Activated T-helper 1 cell treated with anti-CD3 and anti-CD28 coated beads, Interleukin-12 subunit alpha, Interleukin-12 subunit beta, Interleukin-2, Interleukin-4 antibody, amounts not matched to agents 30 ng/mL and 10 ng/mL and 1 ng/mL, durations not matched to agents 14 hours and 24 hours and 36 hours (primary cell): Measurements from ENCODE around the gene TBC1D25. TPM values are rescaled to one million over a fixed set of nuclear protein-coding genes. Genes with fewer than 3 reads are reported as not detected.

Source experiments
- DNase-seq: peaks from one replicate; pipeline ENCODE4 v3.0.0; 2021; ENCODE audit warnings: low spot score
- H3K27ac Mint-ChIP-seq: one replicate; pipeline ENCODE4 v1.8.0; 2021; ENCODE audit warnings: mild to moderate bottlenecking, mixed read lengths
- H3K27me3 Mint-ChIP-seq: one replicate; pipeline ENCODE4 v1.8.0; 2022; ENCODE audit warnings: mild to moderate bottlenecking, moderate library complexity, mixed read lengths; ENCODE audit not compliant: insufficient read depth
- H3K36me3 Mint-ChIP-seq: one replicate; pipeline ENCODE4 v1.8.0; 2021; ENCODE audit warnings: low read depth, mixed read lengths
- H3K4me1 Mint-ChIP-seq: one replicate; pipeline ENCODE4 v1.8.0; 2021; ENCODE audit warnings: low read depth, mixed read lengths
- H3K4me3 Mint-ChIP-seq: one replicate; pipeline ENCODE4 v1.8.0; 2021; ENCODE audit warnings: mild to moderate bottlenecking, moderate library complexity, mixed read lengths
- H3K9me3 Mint-ChIP-seq: one replicate; pipeline ENCODE4 v1.8.0; 2021; ENCODE audit warnings: mixed read lengths
- intact Hi-C: fragments of 100-400 bp; cut with micrococcal nuclease; formaldehyde crosslinking; loops from one replicate; pipeline ENCODE4 v1.15.1; 2024
- total RNA-seq: library from RNA; stranded (reverse); gene quantifications from 2 replicates; pipeline ENCODE4 v1.2.3, GENCODE V29; 2022

TBC1D25 gene
- total RNA-seq, 1 donor from 2014 or later: 16.0 TPM

DNA sequence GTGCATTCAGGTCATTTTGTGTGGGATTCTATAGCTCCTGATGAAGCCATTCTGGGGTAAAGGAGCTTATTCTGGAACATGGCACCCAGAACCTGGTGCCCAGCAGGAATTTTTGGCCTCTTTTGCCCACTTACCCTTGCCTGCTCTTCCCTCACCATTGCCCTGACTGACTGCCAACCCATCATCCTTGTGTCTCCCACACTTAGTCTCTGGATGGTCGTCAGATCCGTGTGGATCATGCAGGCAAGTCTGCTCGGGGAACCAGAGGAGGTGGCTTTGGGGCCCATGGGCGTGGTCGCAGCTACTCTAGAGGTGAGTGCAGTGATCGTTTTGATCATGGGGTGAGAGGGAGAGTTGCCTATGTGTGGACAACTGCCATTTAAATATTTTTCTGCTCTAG, 36.6 kb downstream of the TBC1D25 start:
- peaks cover 18% of the 10 kb centered on the region for H3K4me1 Mint-ChIP-seq
- intact Hi-C loops: no loop called here
- H3K9me3 Mint-ChIP-seq: no peaks in the 10 kb centered on the region
- H3K4me3 Mint-ChIP-seq: peak overlapping the region; percentile 99
- H3K27ac Mint-ChIP-seq: no peak overlapping the region
- no peak for DNase-seq
- H3K36me3 Mint-ChIP-seq: peaks cover 38% of the 10 kb centered on the region
- H3K27me3 Mint-ChIP-seq: no peaks in the 10 kb centered on the region

DNA sequence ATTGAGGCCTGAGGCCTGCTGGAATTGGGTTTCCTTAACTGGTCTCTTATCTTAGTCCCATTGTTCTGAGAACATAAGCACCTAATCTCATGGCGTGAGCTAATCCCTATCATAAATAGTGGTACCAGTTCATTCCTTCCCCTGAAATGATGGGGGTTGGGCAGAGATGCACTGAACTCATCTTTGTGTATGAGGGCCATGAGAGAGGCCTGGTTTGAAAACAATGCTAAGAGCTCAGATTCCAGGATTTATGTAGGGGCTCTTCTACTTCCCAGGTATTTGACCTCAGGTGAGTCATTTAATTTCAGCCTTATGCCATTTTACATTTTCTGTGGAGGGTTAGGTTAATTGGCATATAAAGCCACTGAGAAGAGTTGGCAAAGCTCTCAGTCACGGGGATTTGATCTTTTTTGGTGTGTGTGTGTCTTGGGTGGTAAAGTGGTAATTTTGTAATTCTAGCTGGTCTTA, 39.2 kb downstream of the TBC1D25 start:
- Mint-ChIP-seq H3K4me1 (peaks cover 16% of the 10 kb centered on the region), H3K4me3 (no peak overlapping the region), H3K36me3 (peaks cover 38% of the 10 kb centered on the region), H3K27me3 (no peaks in the 10 kb centered on the region), H3K9me3 (no peaks in the 10 kb centered on the region), H3K27ac (no peak overlapping the region)
- intact Hi-C loops: no loop called here
- DNase-seq: no peak

DNA sequence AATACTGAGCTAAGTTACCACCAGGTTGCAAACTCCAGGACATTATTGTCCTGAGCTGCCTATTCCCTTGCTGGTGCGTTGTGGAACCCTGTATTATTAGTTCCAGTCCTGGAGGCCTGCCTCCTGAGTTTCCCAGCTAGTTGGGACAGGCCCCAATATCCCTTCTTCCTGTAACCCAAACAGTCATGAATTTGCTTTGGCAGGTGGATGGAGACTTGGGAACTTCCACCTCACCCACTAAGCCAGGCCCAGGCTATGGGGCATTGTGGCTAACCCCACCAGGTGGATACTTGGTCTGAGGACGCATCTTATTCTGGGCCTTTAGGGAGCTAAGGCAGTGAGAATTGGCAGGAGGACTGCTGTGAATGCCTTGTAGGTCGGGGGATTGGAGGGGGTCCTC, 39.7 kb downstream of the TBC1D25 start:
- Mint-ChIP-seq H3K4me1 (peaks cover 12% of the 10 kb centered on the region), H3K9me3 (no peaks in the 10 kb centered on the region), H3K36me3 (peaks cover 37% of the 10 kb centered on the region), H3K27me3 (no peaks in the 10 kb centered on the region), H3K4me3 (no peak overlapping the region), H3K27ac (no peak overlapping the region)
- intact Hi-C loops: no loop called here
- no peak for DNase-seq

DNA sequence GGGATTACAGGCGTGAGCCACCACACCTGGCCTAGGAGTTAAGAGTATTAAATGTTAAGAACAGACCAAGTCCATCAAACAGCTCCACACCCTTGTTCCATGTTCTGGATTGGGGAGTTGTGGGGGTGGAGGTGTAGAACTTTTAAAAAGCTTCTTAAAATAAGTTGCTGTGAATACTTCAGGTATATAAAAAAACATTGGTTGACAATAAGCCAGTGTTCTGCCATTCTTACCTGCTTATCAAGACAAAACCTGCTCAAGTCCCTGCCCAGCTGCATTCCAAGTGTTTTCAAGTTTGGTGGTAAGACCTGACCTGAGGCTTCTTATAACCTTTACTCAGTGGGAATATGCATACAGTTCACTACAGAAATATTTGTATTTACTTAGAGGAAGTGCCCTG, 41.1 kb downstream of the TBC1D25 start:
- H3K4me1 Mint-ChIP-seq: peaks cover 11% of the 10 kb centered on the region
- H3K36me3 Mint-ChIP-seq: peaks cover 27% of the 10 kb centered on the region
- intact Hi-C loops: no loop called here
- H3K9me3 Mint-ChIP-seq: no peaks in the 10 kb centered on the region
- no peak for DNase-seq
- H3K4me3 Mint-ChIP-seq: no peak overlapping the region
- H3K27me3 Mint-ChIP-seq: no peaks in the 10 kb centered on the region
- no peak overlapping the region for H3K27ac Mint-ChIP-seq

DNA sequence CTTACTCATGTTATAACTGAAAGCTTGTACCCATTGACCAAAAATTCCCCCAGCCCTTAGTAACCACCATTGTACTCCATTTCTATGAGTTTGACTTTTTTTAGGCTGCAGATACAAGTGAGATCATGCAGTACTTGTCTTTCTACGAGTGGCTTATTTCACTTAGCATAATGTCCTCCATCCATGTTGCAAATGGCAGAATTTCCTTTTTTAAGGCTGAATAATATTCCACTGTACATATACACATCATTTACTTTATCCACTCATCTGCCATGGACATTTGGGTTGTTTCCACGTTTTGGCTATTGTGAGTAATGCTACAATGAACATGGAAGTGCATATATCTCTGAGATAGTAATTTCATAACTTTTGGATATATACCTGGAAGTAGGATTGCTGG, 45.2 kb downstream of the TBC1D25 start:
- intact Hi-C loops: no loop called here
- H3K27ac Mint-ChIP-seq: no peak overlapping the region
- no peaks in the 10 kb centered on the region for H3K27me3 Mint-ChIP-seq
- no peak overlapping the region for H3K4me3 Mint-ChIP-seq
- peaks cover 3% of the 10 kb centered on the region for H3K36me3 Mint-ChIP-seq
- no peak for DNase-seq
- no peaks in the 10 kb centered on the region for H3K9me3 Mint-ChIP-seq
- peaks cover 3% of the 10 kb centered on the region for H3K4me1 Mint-ChIP-seq

DNA sequence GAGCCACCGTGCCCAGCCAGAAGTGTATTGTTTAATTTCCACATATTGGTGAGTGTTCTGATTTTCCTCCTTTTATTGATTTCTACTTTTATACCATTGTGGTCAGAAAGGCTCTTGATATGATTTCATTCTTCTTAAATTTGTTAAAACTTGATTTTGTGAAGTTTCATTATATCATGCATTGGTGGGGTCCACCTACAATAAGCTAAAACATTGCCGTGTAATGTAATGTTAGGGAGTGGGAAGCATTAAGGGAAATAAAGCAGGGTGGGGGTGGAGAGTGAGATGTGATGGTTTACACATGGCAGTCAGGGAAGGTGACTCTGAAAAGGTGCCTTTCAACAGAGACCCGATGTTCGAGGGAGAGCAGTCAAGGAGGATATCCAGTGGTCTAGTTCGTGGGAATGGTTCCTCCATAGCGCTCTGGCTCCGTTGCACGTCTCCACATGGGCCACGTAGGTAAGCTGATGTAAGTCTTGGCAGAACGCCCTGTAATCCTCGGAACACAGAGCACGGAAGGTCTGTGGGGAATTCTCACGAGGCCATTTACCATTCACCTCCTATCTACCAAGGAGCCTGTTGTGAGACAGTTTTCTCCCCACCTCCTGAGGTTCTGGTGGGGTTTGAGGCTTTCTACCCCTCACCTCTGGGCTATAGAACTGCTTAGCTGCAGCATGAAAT, 50.1 kb downstream of the TBC1D25 start:
- Mint-ChIP-seq H3K27ac (no peak overlapping the region), H3K4me1 (no peaks in the 10 kb centered on the region), H3K27me3 (no peaks in the 10 kb centered on the region), H3K36me3 (no peaks in the 10 kb centered on the region), H3K4me3 (no peak overlapping the region), H3K9me3 (no peaks in the 10 kb centered on the region)
- intact Hi-C loops: loop anchor here (10.0 kb wide), 1 partner anchor 1335 kb away; the partner anchor contains the start of gene CLCN5
- DNase-seq: no peak

DNA sequence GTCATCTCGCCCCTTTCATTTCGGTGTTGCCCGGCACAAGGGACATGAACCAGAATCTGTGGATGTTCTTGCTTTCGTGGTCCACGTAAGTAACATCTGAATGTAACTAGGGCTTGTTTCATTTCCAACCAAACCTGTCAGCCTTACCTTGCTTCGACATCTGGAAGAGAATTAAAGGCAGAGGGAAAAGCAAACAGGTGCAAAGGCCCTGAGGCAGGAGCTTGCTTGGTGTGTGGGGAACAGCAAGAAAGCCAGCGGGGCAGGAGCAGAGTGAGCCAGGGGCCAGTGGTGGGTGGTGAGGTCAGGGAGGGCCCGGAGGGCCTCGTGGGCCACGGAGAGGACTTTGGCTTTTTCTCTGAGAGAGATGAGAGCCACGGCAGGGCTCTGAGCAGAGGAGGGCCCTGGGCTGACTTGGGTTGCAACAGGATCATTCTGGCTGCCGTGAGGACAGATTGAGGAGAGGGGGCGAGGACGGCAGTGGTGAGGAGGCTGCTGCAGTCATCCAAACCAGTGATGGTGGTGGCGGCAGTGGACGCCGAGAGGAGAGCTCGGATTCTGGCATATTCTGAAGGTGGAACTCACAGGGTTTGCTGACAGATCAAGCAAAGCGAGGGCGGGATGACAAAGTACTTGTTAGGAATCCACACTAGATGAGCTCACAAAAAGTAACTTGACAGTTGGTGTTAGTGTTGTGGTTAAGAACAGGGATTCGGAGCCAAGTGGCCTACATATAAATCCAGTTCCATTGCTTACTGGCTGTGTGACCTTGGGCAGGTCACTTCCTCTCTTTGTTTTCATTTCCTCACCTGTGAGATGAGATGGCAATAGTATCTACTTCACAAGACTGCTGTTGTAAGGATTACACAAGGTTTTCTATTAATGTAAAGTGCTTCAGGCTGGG, 50.9 kb downstream of the TBC1D25 start:
- DNase-seq: no peak
- Mint-ChIP-seq H3K27ac (no peak overlapping the region), H3K9me3 (no peaks in the 10 kb centered on the region), H3K4me3 (no peak overlapping the region), H3K27me3 (no peaks in the 10 kb centered on the region), H3K36me3 (no peaks in the 10 kb centered on the region), H3K4me1 (no peaks in the 10 kb centered on the region)
- intact Hi-C loops: loop anchor here (10.0 kb wide), 1 partner anchor 1334 kb away; the partner anchor contains the start of gene CLCN5

DNA sequence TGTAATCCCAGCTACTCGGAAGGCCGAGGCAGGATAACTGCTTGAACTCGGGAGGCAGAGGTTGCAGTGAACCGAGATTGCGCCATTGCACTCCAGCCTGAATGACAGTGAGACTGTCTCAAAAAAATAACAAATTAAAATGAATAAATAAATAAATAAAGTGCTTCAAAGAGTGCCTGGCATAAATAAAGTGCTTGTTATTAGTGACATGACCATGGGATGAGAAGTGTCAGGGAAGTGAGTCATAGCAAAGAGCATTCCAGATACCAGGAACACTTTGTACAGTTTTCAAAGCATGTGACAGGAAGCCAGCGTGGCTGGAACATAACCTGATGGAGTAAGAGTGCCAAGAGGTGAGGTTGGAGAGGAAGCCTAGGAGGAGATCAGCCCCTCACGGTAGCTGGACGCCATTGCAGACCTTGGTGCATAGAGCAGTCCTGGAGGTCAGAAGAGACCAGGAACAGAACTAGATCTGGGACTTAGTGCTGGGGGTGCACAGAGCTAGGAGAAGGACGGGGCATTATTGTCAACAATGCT, 51.8 kb downstream of the TBC1D25 start:
- Mint-ChIP-seq H3K36me3 (no peaks in the 10 kb centered on the region), H3K4me3 (no peak overlapping the region), H3K4me1 (no peaks in the 10 kb centered on the region), H3K9me3 (no peaks in the 10 kb centered on the region), H3K27me3 (no peaks in the 10 kb centered on the region), H3K27ac (no peak overlapping the region)
- DNase-seq: no peak
- intact Hi-C loops: loop anchor here (10.0 kb wide), 1 partner anchor 1333 kb away; the partner anchor contains the start of gene CLCN5

DNA sequence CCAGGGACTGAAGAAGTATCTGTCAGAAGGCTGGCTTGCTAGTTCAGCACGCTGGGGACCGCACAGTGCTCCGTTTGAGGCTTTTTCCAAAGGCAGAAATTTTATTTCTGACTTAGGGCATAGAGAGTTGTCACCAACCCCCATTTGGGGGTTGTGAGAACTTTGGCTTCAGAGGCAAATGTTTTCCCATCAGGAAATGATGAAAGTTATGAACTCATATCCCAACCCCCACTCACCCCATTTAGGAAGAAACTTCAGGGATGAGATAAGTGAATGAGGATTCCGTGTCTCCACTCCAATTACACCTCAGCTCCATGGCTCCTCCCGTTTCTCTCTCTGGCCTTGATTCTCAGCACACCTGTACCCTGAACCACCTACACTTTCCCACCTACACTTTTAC, 53.5 kb downstream of the TBC1D25 start:
- intact Hi-C loops: loop anchor here (10.0 kb wide), 1 partner anchor 1332 kb away; the partner anchor contains the start of gene CLCN5

DNA sequence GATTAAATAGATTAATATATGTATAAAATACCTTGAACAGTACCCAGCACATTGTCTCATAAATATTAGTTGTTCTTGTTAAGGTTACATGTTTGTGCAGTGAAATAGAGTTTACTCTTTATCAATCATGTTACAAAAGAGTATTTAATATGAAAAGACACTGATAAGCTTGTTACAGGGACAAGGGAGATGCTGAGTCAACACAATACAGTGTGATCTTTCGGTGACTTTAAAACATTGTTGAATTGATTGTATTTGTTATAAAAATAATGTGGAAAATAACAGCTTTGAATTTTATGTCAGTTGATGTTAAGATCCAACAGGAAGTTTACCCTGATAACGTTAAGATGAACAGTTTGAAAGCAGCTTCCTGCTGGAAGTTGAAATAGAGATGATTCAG, 56.4 kb downstream of the TBC1D25 start:
- Mint-ChIP-seq H3K27me3 (no peaks in the 10 kb centered on the region), H3K36me3 (no peaks in the 10 kb centered on the region), H3K27ac (no peak overlapping the region), H3K4me3 (no peak overlapping the region), H3K4me1 (peaks cover 12% of the 10 kb centered on the region), H3K9me3 (no peaks in the 10 kb centered on the region)
- DNase-seq: no peak
- intact Hi-C loops: loop anchor here (5.0 to 10.0 kb wide), 2 partner anchors 101 to 1329 kb away; partner anchors contain the start of genes CLCN5 and SUV39H1

More for the DNA sequence above, 53.5 kb downstream of the TBC1D25 start:
- H3K9me3 Mint-ChIP-seq: no peaks in the 10 kb centered on the region
- no peaks in the 10 kb centered on the region for H3K27me3 Mint-ChIP-seq
- peaks cover 7% of the 10 kb centered on the region for H3K4me1 Mint-ChIP-seq
- H3K4me3 Mint-ChIP-seq: no peak overlapping the region
- DNase-seq: no peak
- no peaks in the 10 kb centered on the region for H3K36me3 Mint-ChIP-seq
- H3K27ac Mint-ChIP-seq: no peak overlapping the region

DNA sequence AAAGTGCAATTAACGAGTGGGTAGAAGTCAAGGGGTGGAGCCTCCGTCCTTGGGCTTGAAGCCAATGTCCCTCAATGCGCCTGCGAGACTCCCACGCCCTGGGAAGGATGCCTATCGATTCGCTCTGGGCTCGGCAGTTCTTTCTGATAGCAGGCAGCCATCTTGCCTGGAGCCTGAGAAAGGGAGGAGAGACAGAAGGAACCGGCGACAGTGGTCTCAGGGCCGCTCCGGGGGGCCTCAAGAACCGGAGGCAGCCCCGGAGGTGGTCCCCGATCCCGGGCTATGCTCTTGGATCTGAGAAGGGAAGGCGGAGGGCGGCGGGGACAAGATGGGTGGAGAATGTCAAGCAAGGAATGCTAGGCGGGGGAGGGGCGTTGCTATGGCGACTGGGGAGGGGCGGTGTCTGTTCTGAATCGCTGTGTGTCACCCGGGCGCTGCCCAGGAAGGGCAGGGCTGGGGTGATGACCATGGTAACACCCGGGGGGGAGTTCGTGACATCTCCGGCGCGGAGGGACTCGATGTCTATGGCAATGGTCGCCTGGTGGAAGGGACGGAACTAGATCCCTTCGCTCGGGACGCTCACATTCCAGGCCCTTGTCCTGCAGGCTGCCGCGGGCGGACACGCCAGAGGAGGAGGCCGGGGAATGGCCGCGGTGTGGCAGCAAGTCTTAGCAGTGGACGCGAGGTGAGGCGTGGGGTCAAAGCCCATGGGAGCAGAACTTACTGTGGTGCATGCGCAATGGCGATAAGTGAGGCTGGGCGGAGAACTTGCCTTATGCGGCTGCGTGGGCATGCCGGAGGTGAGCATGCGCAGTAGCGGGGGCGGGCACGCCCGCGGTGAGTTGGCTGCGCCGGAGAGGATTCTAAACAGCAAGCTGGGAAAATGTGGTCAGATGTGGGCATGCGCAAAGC, 58.1 kb downstream of the TBC1D25 start, which contains the start of gene WDR13:
WDR13 (plus strand) TSS at position 140 of the 912 bp plus-strand sequence; CDS start at position 645, 505 bp downstream.
- intact Hi-C loops: loop anchor here (1.0 to 10.0 kb wide), 11 partner anchors 23 to 1327 kb away; partner anchors contain the start of genes CLCN5, FTSJ1, HDAC6 and PORCN
- no peaks in the 10 kb centered on the region for H3K27me3 Mint-ChIP-seq
- H3K9me3 Mint-ChIP-seq: no peaks in the 10 kb centered on the region
- H3K4me1 Mint-ChIP-seq: peaks cover 12% of the 10 kb centered on the region
- peaks cover 1% of the 10 kb centered on the region for H3K36me3 Mint-ChIP-seq
- H3K4me3 Mint-ChIP-seq: peak within 1 kb of the TSS; percentile 88
- peak within 1 kb of the TSS; percentile 94 for H3K27ac Mint-ChIP-seq
- DNase-seq: peak; percentile 87

DNA sequence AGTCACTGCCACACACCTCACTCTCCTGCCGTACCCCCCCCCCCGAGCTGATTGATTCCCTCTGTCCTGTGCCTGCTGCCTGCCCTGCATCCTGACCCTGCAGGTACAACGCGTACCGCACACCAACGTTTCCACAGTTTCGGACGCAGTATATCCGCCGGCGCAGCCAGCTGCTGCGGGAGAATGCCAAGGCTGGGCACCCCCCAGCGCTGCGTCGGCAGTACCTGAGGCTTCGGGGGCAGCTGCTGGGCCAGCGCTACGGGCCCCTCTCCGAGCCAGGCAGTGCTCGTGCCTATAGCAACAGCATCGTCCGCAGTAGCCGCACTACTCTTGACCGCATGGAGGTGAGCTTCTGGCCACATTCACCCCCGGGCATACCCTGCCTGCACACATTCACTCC, 59.1 kb downstream of the TBC1D25 start:
- no peak for DNase-seq
- Mint-ChIP-seq H3K4me1 (peaks cover 12% of the 10 kb centered on the region), H3K4me3 (peak overlapping the region; percentile 88), H3K9me3 (no peaks in the 10 kb centered on the region), H3K36me3 (peaks cover 1% of the 10 kb centered on the region), H3K27me3 (no peaks in the 10 kb centered on the region), H3K27ac (peak overlapping the region; percentile 94)
- intact Hi-C loops: loop anchor here (1.0 to 10.0 kb wide), 5 partner anchors 99 to 1326 kb away; partner anchors contain the start of genes CLCN5, FTSJ1, HDAC6 and SUV39H1
